HG03066 (cell line): ENCODE data around the gene SAMD13.

Experiments used
- ATAC-seq: cut with Tn5 transposase; IDR thresholded peaks from one replicate; pipeline ENCODE4 v1.9.1; 2021; ENCODE audit warnings: low read depth; ENCODE audit not compliant: unreplicated experiment

The SAMD13 gene, protein sequence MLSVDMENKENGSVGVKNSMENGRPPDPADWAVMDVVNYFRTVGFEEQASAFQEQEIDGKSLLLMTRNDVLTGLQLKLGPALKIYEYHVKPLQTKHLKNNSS

GRCh38 chr1:84301004-84301784 is at the start of gene SAMD13:
TSS of gene SAMD13 (plus strand) at chr1:84301708. CDS start at chr1:84303235, 1,527 bp downstream.
- peak; percentile 29 for ATAC-seq

GRCh38 chr1:84253036-84253435 is 48.5 kb upstream of the SAMD13 start:
- no peak for ATAC-seq

DNA sequence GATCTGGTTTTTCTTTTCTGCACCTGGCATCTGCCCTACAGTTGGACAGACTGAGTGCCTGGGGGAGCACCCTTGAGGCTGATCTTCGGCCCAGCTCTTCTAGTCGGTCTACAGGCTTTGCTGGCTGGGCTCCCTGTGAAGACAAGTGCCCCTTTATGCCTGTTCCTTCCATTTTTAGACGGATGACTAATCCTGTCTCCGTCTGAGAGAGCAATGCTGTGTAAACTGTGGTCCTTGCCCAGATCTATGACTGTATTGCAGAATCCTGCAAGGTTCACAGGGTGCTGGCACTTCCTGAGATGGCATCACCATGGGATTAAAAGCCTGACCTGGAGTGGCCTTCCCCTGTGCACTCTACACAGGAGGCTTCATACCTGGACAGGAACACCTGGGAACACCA is 47.6 kb upstream of the SAMD13 start:
- ATAC-seq, result no peak

GRCh38 chr1:84254703-84255238 is 46.7 kb upstream of the SAMD13 start:
- no peak for ATAC-seq

GRCh38 chr1:84255582-84255981 is 45.9 kb upstream of the SAMD13 start:
- ATAC-seq, result no peak

GRCh38 chr1:84257617-84258016 is 43.9 kb upstream of the SAMD13 start:
- ATAC-seq, result no peak

GRCh38 chr1:84259376-84259775 is 42.1 kb upstream of the SAMD13 start:
- ATAC-seq, result no peak

DNA sequence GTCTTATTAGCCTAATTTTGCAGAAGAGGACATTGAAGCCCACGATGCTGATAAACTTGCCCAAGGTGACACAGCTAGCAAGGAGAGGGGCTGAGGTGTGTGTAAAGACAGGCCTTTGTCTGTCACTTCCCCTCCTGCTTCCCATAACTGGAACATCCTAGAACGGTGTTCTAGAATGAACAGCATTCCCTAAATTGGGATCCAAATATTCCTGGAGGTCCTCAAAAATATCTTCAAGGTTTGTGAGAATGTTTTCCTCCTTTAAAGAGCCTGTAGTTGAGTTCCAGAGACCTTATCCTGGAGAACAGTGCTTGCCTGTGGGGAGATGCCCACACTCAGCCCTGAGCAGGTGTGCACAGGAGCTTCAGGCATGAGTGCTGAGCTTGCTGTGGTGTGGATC is 41.5 kb upstream of the SAMD13 start:
- ATAC-seq, result no peak

DNA sequence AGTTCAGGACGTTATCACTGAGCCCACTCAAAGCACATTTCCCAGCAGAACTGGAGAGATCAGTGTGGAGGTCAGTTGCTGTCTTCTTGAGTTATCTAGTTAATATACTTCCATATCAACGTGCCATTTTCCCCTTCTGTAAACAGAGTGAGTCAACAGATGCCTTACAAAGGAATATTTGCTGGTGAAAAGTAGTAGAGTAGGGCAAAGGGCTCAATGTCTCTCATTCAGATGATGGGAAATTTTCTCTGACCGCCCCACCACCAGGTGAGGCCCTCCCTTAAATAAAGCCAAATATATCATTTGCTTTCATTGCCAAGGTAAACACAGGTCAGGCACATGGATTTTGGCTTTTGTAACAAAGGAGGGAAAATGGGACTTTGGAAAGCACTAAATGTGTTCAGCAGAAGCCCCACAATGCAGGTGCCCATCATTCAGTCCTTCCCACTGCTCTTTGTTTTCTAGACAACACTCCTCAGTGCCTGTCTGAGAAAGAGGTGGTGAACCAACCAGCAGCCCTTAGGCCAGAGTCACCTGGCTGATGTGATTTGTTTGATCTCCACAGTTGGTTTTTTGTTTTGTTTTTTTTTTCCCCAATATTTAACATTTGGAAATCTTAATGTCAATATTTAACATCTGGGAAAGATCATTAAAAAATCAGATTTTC is 40.5 kb upstream of the SAMD13 start:
- ATAC-seq, result no peak

DNA sequence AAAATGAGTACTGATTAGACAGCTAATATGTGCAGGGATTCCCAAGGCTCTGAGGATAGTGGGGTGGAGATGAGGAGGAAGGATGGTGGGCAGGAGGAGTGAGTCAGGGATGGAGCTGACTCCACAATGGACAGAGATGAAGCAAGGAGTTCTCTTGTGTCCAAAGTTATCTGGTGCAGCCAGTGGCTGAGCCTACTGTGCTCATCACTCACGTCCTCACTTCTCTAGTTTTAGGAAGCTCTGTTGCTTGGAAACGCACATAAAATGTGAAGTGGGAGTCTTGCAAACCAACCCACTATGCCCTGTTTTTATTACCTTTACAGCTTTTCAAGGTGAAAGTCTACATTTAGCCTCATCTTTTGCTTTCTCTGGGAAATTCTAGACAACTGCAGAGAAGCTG is 36.5 kb upstream of the SAMD13 start:
- ATAC-seq, result no peak

DNA sequence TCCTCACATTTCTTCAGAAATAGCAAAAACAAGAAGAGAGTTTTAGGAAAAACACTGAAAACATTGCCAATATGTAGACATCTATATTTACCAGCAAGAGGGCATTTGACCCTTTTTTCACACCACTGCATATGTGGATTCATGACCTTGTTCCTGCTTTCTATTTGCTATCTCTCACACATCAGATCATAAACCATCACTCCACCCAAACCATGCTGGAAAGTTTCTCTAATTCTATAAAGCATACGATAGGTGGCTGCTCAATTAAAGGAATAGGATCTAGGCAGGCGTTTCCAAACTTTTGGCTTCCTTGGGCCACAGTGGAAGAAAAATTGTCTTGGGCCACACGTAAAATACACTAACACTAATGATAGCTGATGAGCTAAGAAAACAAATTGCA is 35.6 kb upstream of the SAMD13 start:
- ATAC-seq, result no peak

DNA sequence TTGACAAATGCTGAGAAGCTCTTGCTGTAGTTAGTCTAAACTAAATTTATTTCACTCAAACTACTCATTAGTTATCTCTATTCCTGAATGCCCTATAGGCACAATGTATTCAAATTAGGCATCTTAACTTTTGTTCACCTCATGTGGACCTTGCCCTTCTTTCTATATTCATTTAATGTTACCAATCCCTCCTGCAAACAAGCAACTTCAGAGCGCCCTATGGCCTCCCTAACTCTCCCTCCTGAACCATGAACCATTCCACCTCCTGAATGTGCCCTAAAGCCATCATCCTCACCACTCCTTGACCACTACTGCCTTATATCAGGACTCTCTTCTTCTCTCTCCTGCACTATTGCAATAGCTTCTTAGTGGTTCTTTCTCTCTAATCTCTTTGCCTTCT is 34.8 kb upstream of the SAMD13 start:
- ATAC-seq, result no peak

DNA sequence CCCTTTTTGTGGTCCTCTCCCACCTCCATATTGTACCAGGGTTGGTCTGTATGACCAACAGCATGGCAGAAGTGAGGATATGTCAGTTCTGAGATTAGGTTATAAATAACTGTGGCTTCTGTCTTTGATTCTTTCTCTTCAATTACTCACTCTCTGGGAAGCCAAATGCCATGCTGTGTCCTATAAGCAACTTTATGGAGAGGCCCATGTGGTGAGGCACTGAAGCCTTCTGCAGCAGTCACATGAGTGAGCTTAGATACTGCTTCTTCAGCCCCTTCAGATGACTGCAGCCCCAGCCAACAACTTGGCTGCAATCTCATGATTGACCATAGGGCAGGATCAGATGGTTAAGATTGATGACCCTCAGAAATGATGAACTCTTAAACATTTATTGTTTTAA is 34.0 kb upstream of the SAMD13 start:
- ATAC-seq, result no peak

DNA sequence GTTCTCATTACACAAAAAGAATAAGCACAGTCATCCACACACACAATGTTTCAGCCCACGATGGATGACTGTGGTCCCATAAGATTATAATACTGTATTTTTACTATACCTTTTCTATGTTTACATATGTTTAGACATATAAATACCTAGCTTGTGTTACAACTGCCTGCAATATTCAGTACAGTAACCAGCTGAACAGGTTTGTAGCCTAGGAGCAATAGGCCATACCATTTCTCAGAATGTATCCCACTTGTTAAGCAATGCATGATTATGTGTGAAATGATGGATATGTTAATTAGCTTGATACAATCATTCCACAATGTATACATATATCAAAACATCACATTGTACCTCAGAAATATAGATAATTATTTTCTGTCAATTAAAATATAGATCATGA is 33.2 kb upstream of the SAMD13 start:
- no peak for ATAC-seq

- no peak for ATAC-seq
These were observed 32.2 kb upstream of the SAMD13 start for GRCh38 chr1:84269306-84269705.

- peak; percentile 96 for ATAC-seq
These were observed 29.9 kb upstream of the SAMD13 start for GRCh38 chr1:84271441-84272151.

DNA sequence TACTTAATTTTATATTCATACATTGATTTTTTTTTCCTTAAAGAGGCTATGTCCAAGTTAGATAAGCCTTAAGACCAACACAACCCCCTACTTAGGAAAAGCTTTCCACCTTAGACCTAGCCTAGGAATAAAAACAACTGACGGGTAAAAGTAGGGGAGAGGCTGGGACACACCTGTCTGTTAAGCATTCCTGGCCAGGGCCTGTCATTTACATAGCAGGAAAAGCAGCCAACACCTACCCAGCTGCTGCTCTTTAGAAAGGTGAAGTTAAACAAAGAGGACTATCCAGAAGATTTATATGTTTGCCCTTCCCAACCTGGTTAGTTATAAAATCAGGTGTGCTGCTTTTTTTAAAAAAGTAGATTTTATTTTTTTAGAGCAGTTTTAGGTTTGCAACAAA is 29.1 kb upstream of the SAMD13 start:
- no peak for ATAC-seq

DNA sequence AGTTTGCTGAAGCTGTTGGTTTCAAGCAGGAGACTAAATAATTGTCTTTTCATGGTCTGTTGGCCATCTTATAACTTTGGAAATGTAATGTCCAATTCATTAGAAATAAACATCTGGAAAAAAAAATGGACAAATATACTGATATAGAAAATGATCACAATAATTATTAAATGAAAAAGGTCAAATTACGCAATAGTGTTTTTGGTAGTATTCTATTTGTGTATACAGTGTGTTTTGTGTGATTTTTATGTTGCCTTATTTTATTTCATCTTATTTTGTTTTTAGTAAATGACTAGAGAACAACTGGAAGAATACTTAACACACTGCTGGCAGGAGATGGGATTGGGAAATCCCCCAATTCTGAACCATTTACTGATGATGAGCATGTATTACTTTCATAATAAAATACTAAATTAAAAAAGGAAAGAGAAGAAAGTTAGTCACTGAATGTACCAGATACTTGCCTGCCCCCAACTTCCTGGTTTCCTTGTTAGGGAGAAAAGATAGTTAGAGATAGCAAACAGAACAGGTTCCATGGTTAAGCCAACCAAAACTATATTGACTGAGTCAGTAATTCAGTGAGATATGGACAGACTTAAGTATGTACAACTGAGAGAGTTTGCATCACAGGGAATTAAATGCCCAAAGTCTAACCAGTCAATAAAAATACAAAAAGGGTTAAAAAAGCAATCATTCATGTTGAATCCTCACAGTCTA is 24.0 kb upstream of the SAMD13 start:
- ATAC-seq, result no peak

DNA sequence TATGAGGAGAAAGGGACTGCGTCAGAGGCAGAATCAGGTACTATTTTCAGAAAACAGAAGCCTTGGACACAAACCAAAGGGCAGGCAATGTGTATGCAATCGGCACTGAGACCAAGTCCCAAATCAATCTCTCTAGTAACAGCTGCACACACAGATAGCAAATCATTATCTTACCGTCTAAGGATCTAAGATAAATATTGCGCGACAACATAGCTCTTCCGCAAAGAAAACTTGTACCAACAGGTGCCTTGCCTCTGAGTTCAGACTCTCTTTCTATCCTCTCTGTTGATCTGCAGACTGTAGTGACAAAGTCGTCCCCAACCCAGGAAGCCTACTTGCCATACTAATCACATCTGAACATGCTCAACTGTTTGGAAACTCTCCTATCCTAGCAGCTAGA is 22.6 kb upstream of the SAMD13 start:
- no peak for ATAC-seq

DNA sequence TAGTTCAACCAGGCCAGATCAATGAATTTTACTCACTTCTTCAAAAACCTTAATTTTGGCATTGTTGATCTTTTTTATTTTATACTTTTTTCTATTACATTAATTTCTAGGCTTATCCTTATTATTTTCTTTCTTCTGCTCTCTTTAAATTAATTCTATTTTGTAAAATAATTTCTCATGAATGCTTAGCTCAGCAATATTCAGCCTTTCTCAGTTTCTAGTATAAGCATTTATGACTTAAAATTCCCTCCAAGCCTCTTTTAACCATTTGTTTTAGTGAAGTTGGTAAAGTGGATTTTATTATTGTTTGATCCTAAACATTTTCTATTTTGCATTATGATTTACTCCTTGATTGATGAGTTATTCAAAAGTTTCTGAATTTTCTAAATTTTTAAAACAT is 20.6 kb upstream of the SAMD13 start:
- no peak for ATAC-seq
